ENCODE measurements around the gene CPN2.

GRCh38 chr3:194326968-194327217, 24.2 kb downstream of the CPN2 start:
- TF ChIP-seq OSR1 (CRISPR knock-in tag; IDR thresholded peaks at IDR 0.05) = no peak
- TF ChIP-seq, protein P1, sequence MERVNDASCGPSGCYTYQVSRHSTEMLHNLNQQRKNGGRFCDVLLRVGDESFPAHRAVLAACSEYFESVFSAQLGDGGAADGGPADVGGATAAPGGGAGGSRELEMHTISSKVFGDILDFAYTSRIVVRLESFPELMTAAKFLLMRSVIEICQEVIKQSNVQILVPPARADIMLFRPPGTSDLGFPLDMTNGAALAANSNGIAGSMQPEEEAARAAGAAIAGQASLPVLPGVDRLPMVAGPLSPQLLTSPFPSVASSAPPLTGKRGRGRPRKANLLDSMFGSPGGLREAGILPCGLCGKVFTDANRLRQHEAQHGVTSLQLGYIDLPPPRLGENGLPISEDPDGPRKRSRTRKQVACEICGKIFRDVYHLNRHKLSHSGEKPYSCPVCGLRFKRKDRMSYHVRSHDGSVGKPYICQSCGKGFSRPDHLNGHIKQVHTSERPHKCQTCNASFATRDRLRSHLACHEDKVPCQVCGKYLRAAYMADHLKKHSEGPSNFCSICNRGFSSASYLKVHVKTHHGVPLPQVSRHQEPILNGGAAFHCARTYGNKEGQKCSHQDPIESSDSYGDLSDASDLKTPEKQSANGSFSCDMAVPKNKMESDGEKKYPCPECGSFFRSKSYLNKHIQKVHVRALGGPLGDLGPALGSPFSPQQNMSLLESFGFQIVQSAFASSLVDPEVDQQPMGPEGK (CRISPR knock-in tag; IDR thresholded peaks at IDR 0.05; ENCODE audit: borderline replicate concordance) = no peak
- TF ChIP-seq POU6F1 (CRISPR knock-in tag; IDR thresholded peaks at IDR 0.05; ENCODE audit: borderline replicate concordance, low read depth) = no peak
- TF ChIP-seq TCF4 (CRISPR knock-in tag; IDR thresholded peaks at IDR 0.05; ENCODE audit: borderline replicate concordance) = no peak
- TF ChIP-seq TSHZ2 (CRISPR knock-in tag; IDR thresholded peaks at IDR 0.05) = no peak
- no peak for TF ChIP-seq CREB5 (CRISPR knock-in tag; IDR thresholded peaks at IDR 0.05; ENCODE audit: low read depth)
- no peak for TF ChIP-seq ARNTL (CRISPR knock-in tag; IDR thresholded peaks at IDR 0.05; ENCODE audit: borderline replicate concordance, low read depth)
- TF ChIP-seq TOX (CRISPR knock-in tag; IDR thresholded peaks at IDR 0.05; ENCODE audit: borderline replicate concordance) = no peak
- no peak for TF ChIP-seq PPARA (CRISPR knock-in tag; IDR thresholded peaks at IDR 0.05; ENCODE audit: borderline replicate concordance)
- TF ChIP-seq RARB (CRISPR knock-in tag; IDR thresholded peaks at IDR 0.05) = no peak
